HG03378 (cell line): ENCODE data around the gene FHIT.
A peak's percentile ranks its signal among the peaks of the same experiment; 100 is the strongest.
"Not testable (repeated sequence)": the region's sequence is repeated elsewhere in the genome, so short reads cannot be mapped to it uniquely, and the experiment has no call there.

ENCODE experiments used
- ATAC-seq: cut with Tn5 transposase; IDR thresholded peaks from one replicate; pipeline ENCODE4 v1.9.1; 2021; ENCODE audit warnings: mild to moderate bottlenecking, moderate library complexity; ENCODE audit not compliant: unreplicated experiment

FHIT gene

GRCh38 chr3:61117045-61117898 is 134.0 kb downstream of the FHIT start:
- no peak for ATAC-seq

GRCh38 chr3:61114316-61114953 is 136.8 kb downstream of the FHIT start:
- ATAC-seq, result no peak

GRCh38 chr3:61111825-61112224 is 139.4 kb downstream of the FHIT start:
- peak; percentile 77 for ATAC-seq

- no peak for ATAC-seq
Observed at GRCh38 chr3:61110576-61110975, 140.7 kb downstream of the FHIT start.

GRCh38 chr3:61108247-61109019 is 142.8 kb downstream of the FHIT start:
- ATAC-seq, result no peak

- ATAC-seq, result no peak
Observed at GRCh38 chr3:61094608-61095007, 156.6 kb downstream of the FHIT start.

- ATAC-seq, result no peak
Observed at GRCh38 chr3:61093364-61093763, 157.9 kb downstream of the FHIT start.

GRCh38 chr3:61092870-61093269 is 158.4 kb downstream of the FHIT start:
- no peak for ATAC-seq

- ATAC-seq, result no peak
Observed at GRCh38 chr3:61090389-61091169, 160.7 kb downstream of the FHIT start.

- no peak for ATAC-seq
Observed at GRCh38 chr3:61087465-61087864, 163.8 kb downstream of the FHIT start.

GRCh38 chr3:61081554-61081953 is 169.7 kb downstream of the FHIT start:
- no peak for ATAC-seq

GRCh38 chr3:61080737-61081445 is 170.4 kb downstream of the FHIT start:
- no peak for ATAC-seq

GRCh38 chr3:61078048-61078752 is 173.1 kb downstream of the FHIT start:
- ATAC-seq, result no peak

GRCh38 chr3:61077551-61077950 is 173.7 kb downstream of the FHIT start:
- no peak for ATAC-seq

GRCh38 chr3:61074783-61075182 is 176.5 kb downstream of the FHIT start:
- ATAC-seq, result no peak

GRCh38 chr3:61073566-61074165 is 177.6 kb downstream of the FHIT start:
- no peak for ATAC-seq

- ATAC-seq, result no peak
Observed at GRCh38 chr3:61068084-61068483, 183.2 kb downstream of the FHIT start.

- ATAC-seq, result no peak
Observed at GRCh38 chr3:61066800-61067199, 184.5 kb downstream of the FHIT start.

GRCh38 chr3:61066222-61066621 is 185.0 kb downstream of the FHIT start:
- not testable (repeated sequence) for ATAC-seq
